Psoas muscle (tissue), 8 donors: ENCODE measurements around the gene TRIM68. TPM values are rescaled to one million over a fixed set of nuclear protein-coding genes. Genes with fewer than 3 reads are reported as not detected.

Experiments
- ATAC-seq, 4 donors: fragments of 200-7000 bp; cut with Tn5 transposase; one replicate each; pipeline ENCODE4 v1.9.1; 2020; ENCODE audit warnings: moderate library complexity in 3 of 4, mild to moderate bottlenecking in 2 of 4
- DNase-seq, 2 donors: peaks; one replicate each; pipeline ENCODE4 v3.0.0-alpha.2; 2020
- H3K27ac ChIP-seq: fragments of 200-600 bp; one replicate; pipeline ENCODE4 v1.8.0; 2022
- H3K27me3 ChIP-seq, 3 donors: fragments of 200-600 bp in 1 of 3; one replicate each; pipeline versions ENCODE4 v1.6.1 to v1.8.0; 2013 to 2022; ENCODE audit warnings: low read length in 2 of 3, mild to moderate bottlenecking in 2 of 3, moderate library complexity in 1 of 3; ENCODE audit not compliant: insufficient read depth in 3 of 3
- H3K36me3 ChIP-seq, 2 donors: fragments of 200-600 bp in 1 of 2; one replicate each; pipeline versions ENCODE4 v1.6.1 to v1.8.0; 2013 to 2022; ENCODE audit warnings: low read depth in 1 of 2, mild to moderate bottlenecking in 1 of 2, moderate library complexity in 1 of 2; ENCODE audit not compliant: insufficient read depth in 1 of 2
- H3K4me1 ChIP-seq: fragments of 200-600 bp; one replicate; pipeline ENCODE4 v1.8.0; 2022
- H3K4me3 ChIP-seq: fragments of 200-600 bp; one replicate; pipeline ENCODE4 v1.8.0; 2022; ENCODE audit warnings: mild to moderate bottlenecking
- H3K9me3 ChIP-seq: fragments of 200-600 bp; one replicate; pipeline ENCODE4 v1.8.0; 2022
- WGBS, 3 donors: extraction: QIAGEN DNeasy Blood & Tissue Kit; methylation state at CpG; one replicate each; pipeline versions ENCODE4 v1.1.6 to v1.1.7; 2013; 5-methylcytosine and 5-hydroxymethylcytosine counted together
- intact Hi-C, 2 donors: fragments of 100-400 bp; cut with DNase I; formaldehyde crosslinking; loops; one replicate each; pipeline versions ENCODE4 v1.11.0 to v1.14.2; 2022
- polyA plus RNA-seq, 3 donors: library from polyadenylated mRNA; stranded (reverse); fragments of 200-250 nt; gene quantifications; one replicate each; pipeline ENCODE4 v1.2.3, GENCODE V29; 2013
- total RNA-seq, 4 donors: library from RNA; stranded (reverse); fragmentation: NEBNext Ultra II Directional in 2 of 4; extraction: Animal tissue kit (Norgen Biotek cat#: 25700) in 2 of 4; gene quantifications; one replicate each; pipeline versions ENCODE4 v1.2.1 to v1.2.4, GENCODE V29; 2021 to 2023
- TF ChIP-seq, protein P1 (sequence below): fragments of 200-600 bp; IDR thresholded peaks from one replicate; pipeline ENCODE4 v1.8.0; 2022; ENCODE audit warnings: antibody characterized with exemption
- donor health status: healthy with polysubstance abuse.
- donor health status: DM: no; HTN: no; CAD: no; lungs with moderate emphysema.
- donor health status: Bipolar disorder and iron deficiency.
- donor health status: healthy.
- donor health status: DM: yes; HTN: yes; CAD: no.
- donor health status: DM: no; HTN: no; CAD: no.
- donor health status: DM: no; HTN: no; CAD: no.
- donor health status: DM: yes; HTN: yes; CAD: no.

TRIM68 gene
- total and polyA plus RNA-seq, 7 donors, result 3.7 to 12.5 (median 6.8) TPM

DNA sequence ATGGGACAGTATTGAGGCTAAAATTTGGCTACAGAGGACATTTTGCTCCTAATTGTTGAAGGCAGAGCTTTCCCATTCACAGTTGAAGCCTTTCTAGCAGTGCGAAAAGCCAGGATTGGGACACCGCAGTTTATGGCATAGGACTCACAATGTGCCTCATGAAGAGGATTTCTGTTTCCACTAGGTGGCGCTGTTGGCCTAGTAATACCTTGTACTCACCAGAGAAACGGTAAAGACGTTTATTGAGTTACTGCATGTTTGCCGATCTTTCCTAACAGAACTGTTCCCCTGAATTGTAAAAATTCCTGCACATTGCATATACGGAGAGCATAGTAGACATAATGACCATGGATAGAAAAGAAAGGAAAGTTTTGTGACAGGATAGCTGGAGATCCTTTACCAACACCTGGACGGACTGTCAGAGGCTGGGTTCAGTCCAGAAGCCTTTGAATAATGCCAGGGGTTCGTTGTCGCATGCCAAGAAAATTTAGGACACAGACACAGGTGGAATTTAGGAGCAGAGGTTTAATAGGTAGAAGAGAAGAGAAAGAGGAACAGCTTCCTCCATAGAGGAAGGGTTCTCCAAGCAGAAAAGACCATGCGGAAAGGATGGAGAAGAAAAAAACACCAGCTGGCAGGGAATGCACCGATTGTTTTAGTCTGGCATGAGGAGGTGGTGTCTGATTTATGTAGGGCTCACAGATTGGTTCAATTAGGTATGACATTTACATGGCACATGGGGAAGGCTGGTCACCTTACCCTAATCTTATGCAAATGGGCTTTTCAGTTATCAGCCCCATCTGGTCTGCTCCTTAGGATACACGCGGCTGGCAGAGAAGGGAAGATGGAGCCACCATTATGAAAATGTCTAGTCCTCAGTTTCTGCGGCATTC is 18.4 kb upstream of the TRIM68 start:
- Histone ChIP-seq H3K36me3 (no peaks in the 10 kb centered on the region), H3K27ac (no peak overlapping the region), H3K4me1 (no peaks in the 10 kb centered on the region), H3K9me3 (no peaks in the 10 kb centered on the region), H3K4me3 (no peak overlapping the region), H3K27me3 (no peaks in the 10 kb centered on the region)
- TF ChIP-seq, protein P1, sequence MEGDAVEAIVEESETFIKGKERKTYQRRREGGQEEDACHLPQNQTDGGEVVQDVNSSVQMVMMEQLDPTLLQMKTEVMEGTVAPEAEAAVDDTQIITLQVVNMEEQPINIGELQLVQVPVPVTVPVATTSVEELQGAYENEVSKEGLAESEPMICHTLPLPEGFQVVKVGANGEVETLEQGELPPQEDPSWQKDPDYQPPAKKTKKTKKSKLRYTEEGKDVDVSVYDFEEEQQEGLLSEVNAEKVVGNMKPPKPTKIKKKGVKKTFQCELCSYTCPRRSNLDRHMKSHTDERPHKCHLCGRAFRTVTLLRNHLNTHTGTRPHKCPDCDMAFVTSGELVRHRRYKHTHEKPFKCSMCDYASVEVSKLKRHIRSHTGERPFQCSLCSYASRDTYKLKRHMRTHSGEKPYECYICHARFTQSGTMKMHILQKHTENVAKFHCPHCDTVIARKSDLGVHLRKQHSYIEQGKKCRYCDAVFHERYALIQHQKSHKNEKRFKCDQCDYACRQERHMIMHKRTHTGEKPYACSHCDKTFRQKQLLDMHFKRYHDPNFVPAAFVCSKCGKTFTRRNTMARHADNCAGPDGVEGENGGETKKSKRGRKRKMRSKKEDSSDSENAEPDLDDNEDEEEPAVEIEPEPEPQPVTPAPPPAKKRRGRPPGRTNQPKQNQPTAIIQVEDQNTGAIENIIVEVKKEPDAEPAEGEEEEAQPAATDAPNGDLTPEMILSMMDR, result peak; percentile 60
- intact Hi-C loops, result no loop called here
- peak in 1 of 4 donors; percentile 54 for ATAC-seq
- WGBS, 3 donors, result 37 to 38% (median 37%) methylated on average over 15 of the region's 15 CpGs
- DNase-seq, result no peak

DNA sequence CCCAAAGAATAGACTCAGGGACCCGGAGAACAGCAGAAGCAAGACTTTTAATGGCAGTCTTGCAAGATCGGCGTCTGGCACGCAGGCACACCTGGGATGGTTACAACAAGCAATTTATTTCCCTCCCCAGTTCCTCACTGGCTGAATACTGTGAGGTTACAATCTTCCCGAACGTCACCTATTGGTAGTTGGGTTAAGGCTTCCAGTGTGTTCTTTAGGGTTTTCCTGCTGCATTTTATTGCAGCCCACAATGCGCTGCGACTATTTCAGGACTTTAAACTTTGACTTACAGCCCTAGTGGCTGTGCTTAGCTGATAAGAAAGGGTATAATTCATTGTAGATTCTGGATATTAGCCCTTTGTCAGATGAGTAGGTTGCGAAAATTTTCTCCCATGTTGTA is 11.5 kb upstream of the TRIM68 start:
- no peak overlapping the region for H3K4me3 ChIP-seq
- intact Hi-C loops, result no loop called here
- ATAC-seq (no peak), DNase-seq (no peak)
- peaks cover 0 to 3% (median 0%) of the 10 kb centered on the region in 3 donors for H3K27me3 ChIP-seq
- TF ChIP-seq, protein P1, result no peak
- H3K9me3 ChIP-seq, result no peaks in the 10 kb centered on the region
- WGBS, 3 donors, result 79 to 87% (median 81%) methylated on average over 9 of the region's 9 CpGs
- no peak overlapping the region for H3K27ac ChIP-seq
- no peaks in the 10 kb centered on the region for H3K4me1 ChIP-seq
- H3K36me3 ChIP-seq, result no peaks in the 10 kb centered on the region

DNA sequence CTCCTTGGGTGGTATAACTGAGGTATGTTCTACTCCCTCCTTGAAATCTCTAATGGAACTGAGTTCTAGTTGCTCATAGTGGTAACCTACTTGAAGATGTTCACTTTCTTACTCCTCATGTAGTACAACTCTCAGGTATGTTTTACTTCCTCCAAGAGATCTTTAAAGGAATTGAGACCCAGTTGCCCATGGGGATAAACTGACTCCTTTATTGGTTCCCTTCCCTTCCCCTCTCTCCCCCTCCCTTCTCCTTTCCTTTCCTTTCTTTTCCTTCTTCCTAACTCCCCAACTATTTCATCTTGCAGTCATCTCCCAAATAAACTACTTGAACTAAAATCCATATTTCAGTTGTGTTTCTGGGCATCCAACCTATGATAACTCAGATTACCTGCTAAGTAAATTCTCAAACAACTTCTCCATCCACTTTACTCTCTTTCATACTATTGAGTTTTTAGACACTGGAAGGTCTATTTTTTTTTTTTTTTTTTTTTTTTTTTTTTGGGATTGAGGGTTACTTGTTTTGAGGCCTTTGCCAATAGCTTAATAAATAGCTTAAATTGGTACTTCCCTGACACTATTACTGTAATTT is 7.9 kb upstream of the TRIM68 start:
- ATAC-seq (no peak), DNase-seq (no peak)
- TF ChIP-seq, protein P1, result no peak
- Histone ChIP-seq H3K27ac (no peak overlapping the region), H3K9me3 (no peaks in the 10 kb centered on the region), H3K36me3 (no peaks in the 10 kb centered on the region), H3K4me1 (no peaks in the 10 kb centered on the region), H3K27me3 (peaks cover 0 to 3% (median 0%) of the 10 kb centered on the region in 3 donors), H3K4me3 (no peak overlapping the region)
- intact Hi-C loops, result no loop called here

DNA sequence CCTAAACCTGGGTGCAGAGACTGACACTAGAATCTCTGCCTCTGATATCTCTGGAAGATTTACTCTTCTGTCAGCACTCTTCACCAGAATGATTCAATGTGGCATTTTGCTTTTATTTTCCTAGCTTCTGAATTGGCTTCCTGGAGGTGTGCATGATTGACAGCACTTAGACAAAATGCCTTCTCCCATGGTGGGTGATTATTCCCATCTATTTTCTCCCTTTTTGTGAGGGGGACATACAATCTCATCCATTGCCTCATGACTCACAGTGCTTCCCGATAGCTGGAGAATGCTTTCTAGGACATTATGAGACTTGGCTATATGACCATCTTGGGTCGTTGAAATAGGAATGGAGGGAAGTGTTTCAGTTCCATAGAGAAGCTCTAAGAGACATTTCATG is 4.0 kb upstream of the TRIM68 start:
- 78 to 88% (median 84%) methylated on average over 2 of the region's 2 CpGs for WGBS, 3 donors
- DNase-seq, result no peak
- Histone ChIP-seq H3K27me3 (peaks cover 0 to 3% (median 0%) of the 10 kb centered on the region in 3 donors), H3K4me3 (no peak overlapping the region), H3K36me3 (no peaks in the 10 kb centered on the region), H3K27ac (no peak overlapping the region), H3K4me1 (peaks cover 2% of the 10 kb centered on the region), H3K9me3 (no peaks in the 10 kb centered on the region)
- TF ChIP-seq, protein P1, result no peak
- ATAC-seq, result no peak
- intact Hi-C loops, result no loop called here
